HG03108 (cell line): ENCODE results near the gene MAP3K2.
"Not testable (repeated sequence)": the region's sequence is repeated elsewhere in the genome, so short reads cannot be mapped to it uniquely, and the experiment has no call there.

ENCODE experiments used
- ATAC-seq: cut with Tn5 transposase; IDR thresholded peaks from one replicate; pipeline ENCODE4 v1.9.1; 2021; ENCODE audit warnings: moderate library complexity; ENCODE audit not compliant: unreplicated experiment

Gene MAP3K2

GRCh38 chr2:127355407-127356008 lies 32.3 kb downstream of the MAP3K2 start:
- ATAC-seq, result no peak

DNA sequence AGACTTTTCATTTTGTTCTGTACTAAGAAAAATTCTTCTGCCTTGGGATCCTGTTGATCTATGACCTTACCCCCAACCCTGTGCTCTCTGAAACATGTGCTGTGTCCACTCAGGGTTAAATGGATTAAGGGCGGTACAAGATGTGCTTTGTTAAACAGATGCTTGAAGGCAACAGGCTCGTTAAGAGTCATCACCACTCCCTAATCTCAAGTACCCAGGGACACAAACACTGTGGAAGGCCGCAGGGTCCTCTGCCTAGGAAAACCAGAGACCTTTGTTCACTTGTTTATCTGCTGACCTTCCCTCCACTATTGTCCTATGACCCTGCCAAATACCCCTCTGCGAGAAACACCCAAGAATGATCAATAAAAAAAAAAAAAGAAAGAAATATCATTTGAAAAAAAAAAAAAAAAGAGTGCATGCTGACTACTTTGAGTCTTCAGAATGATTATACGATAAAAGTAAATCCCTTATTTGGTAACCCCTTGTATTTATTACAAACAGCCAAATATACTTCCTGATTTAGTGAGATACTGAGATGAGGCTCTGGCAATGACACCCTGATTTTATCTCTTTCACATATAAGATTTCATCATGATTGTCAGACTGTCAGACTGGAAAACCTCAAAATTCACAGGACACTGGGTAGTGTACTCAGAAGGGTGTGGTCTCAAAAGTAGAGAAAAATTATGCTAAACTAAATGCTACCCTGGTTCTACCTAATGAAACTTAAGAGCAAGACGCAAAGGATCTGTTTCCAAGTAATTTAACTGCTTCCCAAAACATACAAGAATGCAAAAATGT lies 33.7 kb downstream of the MAP3K2 start:
- ATAC-seq, result not testable (repeated sequence)

GRCh38 chr2:127353223-127353622 lies 34.6 kb downstream of the MAP3K2 start:
- ATAC-seq, result not testable (repeated sequence)

- no peak for ATAC-seq
These were observed 36.2 kb downstream of the MAP3K2 start for GRCh38 chr2:127351603-127352002.

DNA sequence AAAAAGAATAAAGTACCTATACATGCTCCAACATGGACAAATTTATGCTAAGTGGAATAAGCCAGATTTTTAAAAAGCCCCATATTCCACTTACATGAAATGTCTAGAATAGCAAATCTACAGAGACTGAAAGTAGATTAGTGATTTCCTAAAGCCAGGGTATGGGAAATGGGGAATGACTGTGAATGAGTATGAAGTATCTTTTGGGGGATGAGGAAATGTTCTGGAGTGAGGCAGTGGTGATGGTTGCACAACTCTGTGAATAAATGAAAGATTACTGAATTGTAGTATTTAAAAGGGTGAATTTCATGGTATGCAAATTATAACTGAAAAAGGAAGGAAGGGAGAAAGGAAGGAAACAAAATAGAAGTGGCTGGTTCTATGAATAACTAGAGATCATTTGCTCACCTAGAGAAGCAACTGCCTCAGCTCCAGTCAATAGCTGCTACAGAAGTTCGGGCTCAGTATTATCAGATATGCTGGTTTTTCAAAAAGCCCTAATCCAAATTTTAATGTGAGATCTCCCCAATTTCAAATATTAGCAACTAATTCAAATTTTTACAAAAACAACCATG lies 39.3 kb downstream of the MAP3K2 start:
- no peak for ATAC-seq

GRCh38 chr2:127347734-127348392 lies 39.9 kb downstream of the MAP3K2 start:
- no peak for ATAC-seq

DNA sequence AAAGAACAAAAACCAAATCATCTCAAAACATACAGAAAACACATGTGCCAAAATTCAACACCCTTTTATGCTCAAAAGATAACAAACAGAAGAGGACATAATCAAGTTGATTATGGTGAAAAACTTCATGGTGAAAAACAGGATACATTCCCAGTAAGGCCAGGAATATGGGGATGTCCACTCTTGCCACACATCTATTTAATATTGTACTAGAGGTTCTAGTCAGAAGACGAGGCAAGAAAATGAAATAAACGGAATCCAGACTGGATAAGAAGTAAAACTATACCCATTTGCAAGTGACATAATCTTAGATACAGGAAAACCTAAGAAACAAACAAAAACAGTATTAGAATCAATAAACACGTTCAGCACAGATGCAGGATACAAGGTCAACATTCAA lies 40.8 kb downstream of the MAP3K2 start:
- ATAC-seq, result no peak

- ATAC-seq, result no peak
These were observed 44.5 kb downstream of the MAP3K2 start for GRCh38 chr2:127343277-127343676.

DNA sequence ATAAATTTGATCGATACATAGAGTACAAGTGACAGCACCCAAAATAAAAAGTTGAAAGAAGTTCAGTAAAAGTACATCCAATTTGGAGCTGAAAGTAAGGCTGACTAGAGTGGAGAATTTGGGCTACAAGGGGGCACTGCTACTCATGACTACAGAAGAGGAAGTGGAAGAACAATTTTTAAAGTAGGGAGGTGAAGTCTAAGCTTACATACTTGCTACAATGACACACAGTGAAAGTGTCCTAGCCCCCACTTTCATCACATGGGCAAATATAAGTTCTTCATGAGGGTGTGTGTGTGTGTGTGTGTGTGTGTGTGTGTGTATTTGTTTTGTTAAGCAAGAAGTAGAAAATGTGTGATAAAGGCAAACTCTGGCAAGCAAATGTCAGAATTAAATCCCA lies 45.7 kb downstream of the MAP3K2 start:
- ATAC-seq, result no peak

DNA sequence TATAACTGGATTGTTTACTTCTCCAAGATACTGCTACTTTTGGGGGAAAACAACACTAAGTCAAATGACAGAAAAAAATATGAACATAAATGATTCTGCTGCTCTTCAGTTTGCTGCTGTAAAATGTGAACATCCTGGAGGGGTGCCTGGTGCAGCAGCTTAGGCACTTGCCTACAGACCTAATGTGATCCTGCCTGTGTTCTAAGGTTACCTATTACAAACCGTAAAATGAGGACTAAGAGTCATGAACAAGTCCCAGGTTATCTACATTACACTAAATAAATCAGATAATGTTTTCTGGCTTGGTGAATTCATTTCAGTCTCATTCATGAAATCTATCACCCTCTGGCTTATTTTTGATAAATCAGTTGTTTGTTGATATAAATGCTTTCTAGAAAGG lies 55.4 kb downstream of the MAP3K2 start:
- no peak for ATAC-seq

DNA sequence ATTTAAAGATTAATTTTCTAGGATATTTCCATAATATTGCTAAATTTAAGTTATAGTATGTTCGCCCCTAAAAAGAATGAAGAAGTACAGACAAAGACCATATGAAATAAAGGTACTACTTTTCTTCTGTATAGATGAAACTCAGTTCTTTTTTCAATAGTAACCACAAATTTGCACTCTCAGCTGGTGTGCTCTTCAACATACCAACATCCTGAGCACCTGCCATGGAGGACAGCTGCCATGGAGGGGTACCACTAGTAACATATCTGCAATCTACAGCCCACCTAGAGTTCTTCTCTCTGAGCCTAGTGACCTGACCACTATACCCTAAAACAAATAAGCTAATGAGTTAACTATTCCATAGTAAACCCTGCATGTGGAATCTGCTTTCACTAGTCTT lies 57.0 kb downstream of the MAP3K2 start:
- ATAC-seq, result peak; percentile 73

GRCh38 chr2:127326289-127326945 lies 61.4 kb downstream of the MAP3K2 start:
- ATAC-seq, result no peak

- ATAC-seq, result no peak
These were observed 63.1 kb downstream of the MAP3K2 start for GRCh38 chr2:127324635-127325034.

- no peak for ATAC-seq
These were observed 66.5 kb downstream of the MAP3K2 start for GRCh38 chr2:127321303-127321702.

DNA sequence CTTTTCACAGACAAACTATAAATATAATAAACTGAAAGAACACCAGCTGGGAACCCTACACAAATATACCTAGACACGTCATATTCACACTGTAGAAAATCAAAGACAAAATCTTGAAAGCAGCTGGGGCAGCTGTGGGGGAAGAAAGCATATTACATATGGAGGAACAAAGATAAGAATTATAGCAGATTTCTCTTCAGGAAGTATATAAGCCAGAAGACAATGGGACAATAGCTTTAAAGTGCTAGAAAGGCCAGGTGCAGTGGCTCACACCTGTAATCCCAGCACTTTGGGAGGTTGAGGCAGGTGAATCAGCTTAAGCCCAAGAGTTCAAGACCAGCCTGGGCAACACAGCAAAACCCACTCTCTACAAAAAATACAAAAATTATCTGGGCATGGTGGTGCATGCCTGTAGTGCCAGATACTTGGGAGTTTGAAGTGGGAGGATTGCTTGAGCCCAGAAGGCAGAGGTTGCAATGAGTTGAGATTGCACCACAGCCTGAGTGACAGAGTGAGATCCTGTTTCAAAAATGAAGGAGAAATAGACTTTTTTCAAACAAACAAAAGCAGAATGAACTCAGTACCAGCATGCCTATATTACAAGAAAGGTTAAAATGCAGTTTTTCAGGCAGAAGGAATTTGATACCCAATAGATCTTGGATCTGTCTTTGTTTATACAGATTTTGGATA lies 67.0 kb downstream of the MAP3K2 start:
- no peak for ATAC-seq

- ATAC-seq, result no peak
These were observed 67.7 kb downstream of the MAP3K2 start for GRCh38 chr2:127320067-127320466.

DNA sequence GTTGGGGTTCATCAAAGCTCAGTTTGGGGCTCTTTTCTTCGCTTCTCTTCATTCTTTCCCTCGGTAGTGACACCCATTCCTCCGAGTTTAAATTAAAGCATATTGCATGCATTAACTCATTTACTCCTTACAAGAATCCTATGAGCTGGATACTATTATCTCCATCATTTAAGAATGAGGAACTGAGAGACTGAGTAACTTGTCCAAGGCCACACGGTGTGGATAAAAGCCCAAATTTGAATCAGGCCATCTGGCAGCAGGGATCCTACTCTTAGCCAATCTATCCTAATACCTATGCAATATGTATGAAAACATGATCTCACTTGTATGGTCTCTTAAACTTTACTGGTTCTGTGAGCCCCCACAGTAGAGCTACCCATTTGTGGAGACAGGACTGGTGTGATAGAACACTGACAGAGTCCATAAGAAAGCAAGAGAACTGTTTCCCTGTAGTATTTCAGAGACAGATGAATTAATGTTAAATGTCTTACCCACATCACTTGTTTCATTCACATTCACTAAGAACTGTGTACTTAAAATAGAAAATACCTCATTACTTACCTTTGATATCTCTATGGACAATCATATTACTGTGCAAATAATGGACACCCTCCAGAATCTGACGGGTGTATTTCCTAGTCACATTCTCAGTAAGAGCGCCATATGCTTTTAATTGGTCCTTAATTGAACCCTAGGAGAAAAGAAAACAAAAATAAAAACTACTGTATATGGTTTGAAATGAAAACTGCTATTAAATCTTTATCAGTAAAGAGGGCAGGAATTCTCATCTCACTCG lies 73.4 kb downstream of the MAP3K2 start:
- ATAC-seq, result no peak

GRCh38 chr2:127313406-127313805 lies 74.4 kb downstream of the MAP3K2 start:
- peak; percentile 87 for ATAC-seq

DNA sequence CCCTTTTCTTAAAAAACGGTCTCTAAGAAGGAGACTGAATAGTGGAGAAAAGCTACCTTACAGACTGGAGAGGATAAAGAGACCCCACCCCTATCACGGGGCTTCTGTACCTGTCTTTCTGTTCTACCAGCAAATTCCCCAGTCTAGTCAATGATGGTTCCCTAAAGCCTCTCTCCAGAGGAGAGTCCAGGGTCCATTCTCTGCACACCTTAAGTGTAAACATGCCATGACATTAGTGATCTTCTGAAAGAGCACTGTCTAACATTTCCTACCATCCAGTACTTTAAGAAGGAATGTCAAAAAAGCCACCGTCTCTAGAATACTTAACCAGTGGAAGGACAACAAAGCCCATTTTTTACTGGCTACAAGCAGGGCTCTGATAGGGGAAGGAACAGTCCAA lies 76.8 kb downstream of the MAP3K2 start:
- no peak for ATAC-seq

DNA sequence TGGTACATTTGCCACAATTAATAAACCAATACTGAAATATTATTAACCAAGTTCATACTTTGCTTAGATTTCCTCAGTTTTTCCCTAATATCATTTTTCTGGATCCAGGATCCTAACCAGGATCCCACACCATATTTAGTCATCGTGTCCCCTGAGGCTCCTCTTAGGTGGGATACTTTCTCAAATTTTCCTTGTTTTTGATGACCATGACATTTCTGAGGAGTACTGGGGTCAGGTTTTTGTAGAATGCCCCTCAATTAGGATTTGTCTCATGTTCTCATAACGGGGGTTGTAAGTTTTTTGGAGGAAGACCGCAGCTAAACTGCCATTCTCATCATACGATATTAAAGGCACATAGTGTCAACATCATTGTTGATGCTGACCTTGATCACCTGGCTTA lies 78.3 kb downstream of the MAP3K2 start:
- ATAC-seq, result no peak
